Activated gamma-delta T cell treated with anti-CD3 and anti-CD28 coated beads, Interleukin-2, amount 50 U/mL, for 16 hours (primary cell): ENCODE data around the gene SLC22A17.

ENCODE experiments used
- DNase-seq: peaks from one replicate; pipeline ENCODE4 v3.0.0-alpha.2; 2020; ENCODE audit warnings: low read depth

SLC22A17 gene

GRCh38 chr14:23307687-23308644, 44.7 kb downstream of the SLC22A17 start:
- DNase-seq, result no peak

GRCh38 chr14:23307146-23307530, 45.5 kb downstream of the SLC22A17 start:
- DNase-seq, result no peak

GRCh38 chr14:23306412-23307145, 46.1 kb downstream of the SLC22A17 start, which contains the start of gene BCL2L2:
Gene BCL2L2, plus strand, starts transcription at chr14:23306833. Its CDS starts 935 bp downstream, at chr14:23307768.
- no peak for DNase-seq

GRCh38 chr14:23302290-23303225, 50.1 kb downstream of the SLC22A17 start, which contains the start of gene PPP1R3E:
Gene PPP1R3E, minus strand, starts transcription at chr14:23302859. Its CDS starts 283 bp downstream, at chr14:23302576.
- peak; percentile 77 for DNase-seq

GRCh38 chr14:23301969-23302289, 50.8 kb downstream of the SLC22A17 start:
- DNase-seq, result no peak

GRCh38 chr14:23301288-23301968, 51.3 kb downstream of the SLC22A17 start:
- DNase-seq, result peak; percentile 93

GRCh38 chr14:23300687-23301223, 51.9 kb downstream of the SLC22A17 start:
- DNase-seq, result no peak

GRCh38 chr14:23299986-23300686, 52.6 kb downstream of the SLC22A17 start:
- DNase-seq, result no peak

GRCh38 chr14:23299211-23299957, 53.3 kb downstream of the SLC22A17 start:
- DNase-seq, result no peak

- DNase-seq, result no peak
These were observed 54.9 kb downstream of the SLC22A17 start for GRCh38 chr14:23297611-23298277.

GRCh38 chr14:23297096-23297495, 55.6 kb downstream of the SLC22A17 start:
- DNase-seq, result no peak
